HG02588 (cell line): ENCODE results near the gene ADAP1.
A peak's percentile ranks its signal among the peaks of the same experiment; 100 is the strongest.
"Not testable (repeated sequence)": the region's sequence is repeated elsewhere in the genome, so short reads cannot be mapped to it uniquely, and the experiment has no call there.

Experiments used
- ATAC-seq: cut with Tn5 transposase; IDR thresholded peaks from one replicate; pipeline ENCODE4 v1.9.1; 2021; ENCODE audit warnings: mild to moderate bottlenecking, moderate library complexity; ENCODE audit not compliant: unreplicated experiment

ADAP1 gene, protein sequence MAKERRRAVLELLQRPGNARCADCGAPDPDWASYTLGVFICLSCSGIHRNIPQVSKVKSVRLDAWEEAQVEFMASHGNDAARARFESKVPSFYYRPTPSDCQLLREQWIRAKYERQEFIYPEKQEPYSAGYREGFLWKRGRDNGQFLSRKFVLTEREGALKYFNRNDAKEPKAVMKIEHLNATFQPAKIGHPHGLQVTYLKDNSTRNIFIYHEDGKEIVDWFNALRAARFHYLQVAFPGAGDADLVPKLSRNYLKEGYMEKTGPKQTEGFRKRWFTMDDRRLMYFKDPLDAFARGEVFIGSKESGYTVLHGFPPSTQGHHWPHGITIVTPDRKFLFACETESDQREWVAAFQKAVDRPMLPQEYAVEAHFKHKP

DNA sequence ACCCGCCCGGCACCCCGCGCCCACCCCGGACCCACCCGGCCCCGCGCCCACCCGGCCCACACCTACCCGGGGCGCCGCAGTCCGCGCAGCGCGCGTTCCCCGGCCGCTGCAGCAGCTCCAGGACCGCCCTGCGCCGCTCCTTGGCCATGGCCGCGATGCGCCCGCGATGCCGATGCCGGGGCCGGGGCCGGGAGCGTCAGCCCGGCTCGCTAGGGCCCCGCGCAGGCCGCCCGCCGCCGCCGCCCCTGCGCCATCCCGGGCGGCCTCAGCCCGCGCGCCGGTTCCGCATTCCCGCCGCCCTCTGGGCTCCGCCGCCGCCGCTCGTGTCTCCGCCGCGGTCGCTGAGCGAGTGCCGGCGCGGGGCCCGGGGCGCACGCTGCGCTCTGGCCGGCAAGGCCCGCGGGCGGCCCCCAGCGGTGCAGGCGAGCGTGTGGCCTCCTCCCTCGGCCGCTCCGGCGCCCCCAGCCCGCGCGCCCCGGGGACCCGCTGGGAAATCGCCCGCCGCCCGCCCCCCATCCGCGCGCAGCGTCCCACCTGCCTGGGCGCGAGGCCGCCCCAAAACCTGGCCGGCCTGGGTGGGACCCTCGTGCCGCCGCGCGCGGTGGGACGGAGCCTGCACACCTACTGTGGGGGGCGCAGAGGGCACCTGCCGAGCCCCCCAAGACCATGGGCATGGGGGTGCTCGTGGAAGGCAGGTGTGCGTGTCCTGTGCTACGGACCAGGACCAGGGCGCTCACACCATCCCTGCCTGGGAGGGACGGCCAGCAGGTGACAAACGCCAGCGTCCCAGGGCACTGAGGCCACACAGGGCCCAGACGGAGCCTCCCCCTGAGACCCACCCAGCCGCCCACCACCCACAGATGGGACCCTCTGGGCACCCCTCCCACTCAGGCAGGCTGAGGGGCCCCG lies at the start of gene ADAP1:
ADAP1 (minus strand) TSS at position 351 of the 909 bp plus-strand sequence; CDS start at position 148, 203 bp downstream.
- ATAC-seq = peak; percentile 48

DNA sequence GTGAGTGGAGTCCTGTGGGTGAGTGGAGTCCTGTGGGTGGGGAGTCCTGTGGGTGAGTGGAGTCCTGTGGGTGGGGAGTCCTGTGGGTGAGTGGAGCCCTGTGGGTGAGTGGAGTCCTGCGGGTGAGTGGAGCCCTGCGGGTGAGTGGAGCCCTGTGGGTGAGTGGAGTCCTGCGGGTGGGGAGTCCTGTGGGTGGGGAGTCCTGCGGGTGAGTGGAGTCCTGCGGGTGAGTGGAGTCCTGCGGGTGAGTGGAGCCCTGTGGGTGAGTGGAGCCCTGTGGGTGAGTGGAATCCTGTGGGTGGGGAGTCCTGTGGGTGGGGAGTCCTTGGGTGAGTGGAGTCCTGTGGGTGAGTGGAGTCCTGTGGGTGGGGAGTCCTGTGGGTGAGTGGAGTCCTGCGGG lies 48.0 kb upstream of the ADAP1 start:
- ATAC-seq = not testable (repeated sequence)

DNA sequence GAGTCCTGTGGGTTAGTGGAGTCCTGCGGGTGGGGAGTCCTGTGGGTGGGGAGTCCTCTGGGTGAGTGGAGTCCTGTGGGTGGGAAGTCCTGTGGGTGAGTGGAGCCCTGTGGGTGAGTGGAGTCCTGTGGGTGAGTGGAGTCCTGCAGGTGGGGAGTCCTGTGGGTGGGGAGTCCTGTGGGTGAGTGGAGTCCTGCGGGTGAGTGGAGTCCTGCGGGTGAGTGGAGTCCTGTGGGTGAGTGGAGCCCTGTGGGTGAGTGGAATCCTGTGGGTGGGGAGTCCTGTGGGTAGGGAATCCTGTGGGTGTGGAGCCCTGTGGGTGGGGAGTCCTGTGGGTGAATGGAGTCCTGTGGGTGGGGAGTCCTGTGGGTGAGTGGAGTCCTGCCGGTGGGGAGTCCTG lies 47.5 kb upstream of the ADAP1 start:
- not testable (repeated sequence) for ATAC-seq

DNA sequence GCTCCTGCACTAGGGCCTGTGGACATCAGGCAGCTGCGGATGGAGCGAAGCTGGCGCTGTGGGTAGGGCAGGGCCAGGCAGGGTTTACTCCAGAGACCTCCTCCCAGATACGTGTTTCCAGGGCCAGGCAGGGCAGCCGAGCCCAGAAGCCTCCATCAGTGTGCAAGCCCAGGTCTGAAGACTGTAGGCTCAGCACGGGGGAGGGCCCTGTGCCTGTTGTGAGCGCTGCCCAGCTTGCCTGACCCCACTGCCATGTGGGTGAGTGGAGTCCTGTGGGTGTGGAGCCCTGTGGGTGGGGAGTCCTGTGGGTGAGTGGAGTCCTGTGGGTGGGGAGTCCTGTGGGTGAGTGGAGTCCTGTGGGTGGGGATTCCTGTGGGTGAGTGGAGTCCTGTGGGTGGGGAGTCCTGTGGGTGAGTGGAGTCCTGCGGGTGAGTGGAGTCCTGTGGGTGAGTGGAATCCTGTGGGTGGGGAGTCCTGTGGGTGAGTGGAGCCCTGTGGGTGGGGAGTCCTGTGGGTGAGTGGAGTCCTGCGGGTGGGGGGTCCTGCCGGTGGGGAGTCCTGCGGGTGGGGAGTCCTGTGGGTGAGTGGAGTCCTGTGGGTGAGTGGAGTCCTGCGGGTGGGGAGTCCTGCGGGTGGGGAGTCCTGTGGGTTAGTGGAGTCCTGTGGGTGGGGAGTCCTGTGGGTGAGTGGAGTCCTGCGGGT lies 46.7 kb upstream of the ADAP1 start:
- ATAC-seq = not testable (repeated sequence)

DNA sequence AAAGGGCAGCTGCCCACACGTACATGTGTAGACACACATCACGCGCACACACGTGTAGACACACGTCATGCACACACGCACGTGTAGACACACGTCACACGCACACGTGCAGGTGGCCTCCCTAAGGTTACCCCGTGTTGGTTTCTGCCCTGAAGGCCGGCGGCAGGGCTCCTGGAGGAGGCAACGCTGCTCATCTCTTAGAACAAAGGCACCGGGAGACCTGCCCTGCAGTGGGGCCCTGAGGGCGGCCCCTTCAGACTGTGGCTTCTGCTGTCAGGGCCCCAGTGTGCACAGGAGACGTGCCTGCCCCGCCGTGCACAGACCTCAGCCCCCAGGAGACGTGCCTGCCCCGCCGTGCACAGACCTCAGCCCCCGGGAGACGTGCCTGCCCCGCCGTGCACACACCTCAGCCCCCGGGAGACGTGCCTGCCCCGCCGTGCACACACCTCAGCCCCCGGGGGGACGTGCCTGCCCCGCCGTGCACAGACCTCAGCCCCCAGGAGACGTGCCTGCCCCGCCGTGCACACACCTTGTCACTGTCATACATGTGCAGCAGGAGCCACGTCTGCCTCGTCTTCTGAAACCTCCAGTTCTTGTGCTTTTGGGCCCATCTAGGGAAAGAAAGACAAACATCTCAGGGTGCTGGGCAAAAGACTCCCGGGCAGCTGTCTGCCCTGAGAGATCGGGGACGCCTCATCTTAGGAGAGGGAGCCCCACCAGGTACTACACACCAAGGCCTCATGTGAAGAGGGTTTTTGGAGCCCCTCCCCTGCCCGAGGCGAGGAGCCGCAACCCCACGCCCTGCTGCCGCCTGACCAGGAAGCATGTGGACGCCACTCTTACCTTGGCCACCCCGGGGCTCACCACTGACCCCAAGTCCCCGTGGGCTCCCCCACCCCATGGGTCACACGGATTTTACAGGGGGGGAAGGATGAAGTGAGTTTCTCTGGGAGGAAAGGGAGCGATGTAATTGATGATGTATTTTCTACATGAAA lies 45.8 kb upstream of the ADAP1 start:
- ATAC-seq = no peak

DNA sequence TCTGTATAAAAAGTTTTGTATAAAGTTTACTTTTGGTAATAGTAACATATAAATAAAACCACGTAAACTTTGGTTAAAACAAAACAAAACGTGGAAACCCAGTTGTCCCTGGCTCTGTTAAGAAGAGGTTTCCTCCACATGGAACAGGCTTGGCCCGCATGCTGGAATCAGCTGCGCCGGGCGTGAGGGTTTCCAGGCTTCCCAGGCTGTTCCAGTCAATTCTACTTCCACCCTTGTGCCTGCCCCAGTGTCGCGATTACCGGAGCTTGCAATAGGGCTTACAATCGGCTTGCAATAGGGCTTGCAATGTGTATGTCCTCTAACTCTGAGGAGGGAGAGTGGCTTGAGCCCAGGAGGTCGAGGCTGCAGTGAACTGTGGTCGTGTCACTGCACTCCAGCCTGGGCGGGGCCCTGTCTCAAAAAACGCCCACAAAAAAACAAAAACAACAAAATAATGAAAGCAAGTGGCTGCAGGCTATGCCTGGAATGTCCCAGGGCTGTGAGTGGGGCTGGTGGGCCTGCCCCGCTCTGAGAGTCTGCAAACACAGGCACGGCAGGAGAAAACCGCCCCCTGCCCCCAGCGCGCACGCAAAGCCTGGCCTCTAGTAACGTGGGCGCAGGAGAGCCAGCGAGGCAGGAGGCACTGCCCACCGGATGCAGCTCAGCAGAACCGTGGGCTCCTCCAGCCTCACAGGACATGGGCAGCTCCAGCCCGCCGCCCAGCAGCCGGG lies 44.8 kb upstream of the ADAP1 start:
- no peak for ATAC-seq

DNA sequence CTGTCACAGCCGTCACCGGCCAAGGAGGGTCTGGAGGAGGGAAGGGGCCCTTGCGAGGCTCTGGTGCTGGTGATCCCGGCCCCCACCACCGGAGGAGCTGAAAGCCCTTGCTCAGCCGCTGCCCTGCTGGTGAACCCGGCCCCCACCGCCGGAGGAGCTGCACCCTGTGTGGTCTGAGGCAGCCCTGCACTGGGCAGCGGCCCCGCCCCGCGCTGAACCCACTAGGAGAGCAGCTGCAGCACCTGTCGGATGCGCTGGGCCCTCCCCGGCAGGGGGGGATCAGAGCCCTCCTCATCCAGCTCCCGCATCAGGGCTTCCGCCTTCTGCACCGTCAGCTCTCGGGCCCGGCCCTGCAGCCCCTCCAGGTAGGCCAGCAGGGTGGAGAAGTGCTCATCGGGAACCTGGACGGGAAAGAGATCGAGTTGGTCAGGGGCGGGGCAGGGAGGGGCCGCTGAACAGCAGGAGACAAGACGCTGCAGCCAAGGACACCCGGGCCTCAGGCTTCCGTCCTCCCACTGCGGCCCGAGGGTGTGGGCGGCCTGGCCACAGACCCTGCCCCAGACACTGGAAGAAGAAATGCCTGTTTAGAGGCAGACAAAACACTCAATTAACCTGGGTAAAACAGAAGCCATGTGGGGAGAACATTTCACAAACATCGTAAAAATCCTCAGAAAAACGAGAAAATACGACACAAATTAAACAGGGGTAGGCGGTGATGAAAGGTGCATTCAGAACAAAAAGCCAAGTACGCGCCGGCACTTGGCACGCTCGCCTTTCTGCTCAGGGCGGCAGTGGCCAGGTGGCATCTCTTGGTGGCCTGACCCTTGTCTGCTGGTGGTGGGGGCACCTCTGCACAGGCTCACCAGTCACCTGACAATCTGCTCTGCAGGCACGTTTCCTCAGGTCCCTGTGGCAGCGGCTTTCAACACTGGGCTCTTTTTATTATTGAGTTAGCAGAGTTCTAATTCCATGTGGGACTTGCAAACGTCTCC lies 43.2 kb upstream of the ADAP1 start:
- no peak for ATAC-seq

DNA sequence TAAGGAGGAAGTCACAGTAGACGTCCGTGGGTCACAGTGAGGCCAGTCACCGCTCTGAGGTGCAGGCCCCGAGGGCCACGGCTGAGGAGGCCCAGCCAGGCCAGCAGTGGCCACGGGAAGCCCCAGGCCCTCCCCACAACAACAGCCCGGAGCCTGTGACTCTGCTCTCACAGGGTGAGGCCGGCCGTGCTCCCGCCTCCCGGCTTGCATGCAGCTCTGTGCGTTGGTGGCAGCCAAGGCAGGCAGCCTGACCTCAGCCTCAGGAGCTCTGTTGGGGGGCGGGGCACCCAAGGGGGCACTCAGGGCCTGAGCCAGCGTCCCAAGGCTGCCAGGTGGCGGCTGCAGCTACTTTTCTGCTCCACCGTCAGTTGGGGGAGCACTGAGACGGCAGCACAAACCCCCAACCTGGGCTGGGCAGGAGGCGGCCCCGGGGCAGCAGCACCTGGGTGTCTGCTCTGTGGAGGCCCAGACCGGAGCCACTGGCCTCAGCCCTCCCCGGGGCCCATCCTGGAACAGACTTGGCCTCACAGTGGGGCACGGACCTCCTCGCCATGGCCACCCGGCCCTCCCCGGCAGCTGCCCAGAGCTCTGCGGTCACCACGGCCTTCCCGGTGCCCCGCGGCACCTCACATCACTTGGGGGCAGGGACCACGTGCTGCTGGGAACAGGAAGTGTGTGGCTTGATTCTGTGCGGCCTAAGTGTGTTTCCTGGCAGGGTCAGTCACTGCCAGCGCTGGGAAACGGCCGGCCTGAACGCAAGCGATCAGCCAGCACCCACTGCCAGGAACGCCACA lies 41.8 kb upstream of the ADAP1 start:
- ATAC-seq = no peak

DNA sequence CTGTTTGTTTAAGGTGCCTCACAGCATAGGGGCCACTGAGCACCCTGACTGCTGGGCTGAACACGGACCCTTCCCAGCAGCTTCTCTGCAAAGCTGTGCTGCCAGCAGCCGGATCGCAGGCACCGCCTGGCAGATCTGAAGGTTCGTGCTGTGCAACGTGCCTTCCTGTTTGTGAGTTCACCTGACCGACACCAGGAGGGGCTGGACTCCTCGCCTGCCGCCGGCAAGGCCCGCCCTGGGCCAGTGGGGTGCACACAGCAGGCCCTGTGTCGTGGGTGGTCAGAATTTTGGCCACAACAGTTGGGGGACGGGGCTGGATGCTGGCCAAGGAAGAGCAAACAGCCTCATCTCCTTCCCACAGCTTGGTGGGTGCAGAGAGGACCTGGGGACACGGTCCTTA lies 41.1 kb upstream of the ADAP1 start:
- no peak for ATAC-seq

DNA sequence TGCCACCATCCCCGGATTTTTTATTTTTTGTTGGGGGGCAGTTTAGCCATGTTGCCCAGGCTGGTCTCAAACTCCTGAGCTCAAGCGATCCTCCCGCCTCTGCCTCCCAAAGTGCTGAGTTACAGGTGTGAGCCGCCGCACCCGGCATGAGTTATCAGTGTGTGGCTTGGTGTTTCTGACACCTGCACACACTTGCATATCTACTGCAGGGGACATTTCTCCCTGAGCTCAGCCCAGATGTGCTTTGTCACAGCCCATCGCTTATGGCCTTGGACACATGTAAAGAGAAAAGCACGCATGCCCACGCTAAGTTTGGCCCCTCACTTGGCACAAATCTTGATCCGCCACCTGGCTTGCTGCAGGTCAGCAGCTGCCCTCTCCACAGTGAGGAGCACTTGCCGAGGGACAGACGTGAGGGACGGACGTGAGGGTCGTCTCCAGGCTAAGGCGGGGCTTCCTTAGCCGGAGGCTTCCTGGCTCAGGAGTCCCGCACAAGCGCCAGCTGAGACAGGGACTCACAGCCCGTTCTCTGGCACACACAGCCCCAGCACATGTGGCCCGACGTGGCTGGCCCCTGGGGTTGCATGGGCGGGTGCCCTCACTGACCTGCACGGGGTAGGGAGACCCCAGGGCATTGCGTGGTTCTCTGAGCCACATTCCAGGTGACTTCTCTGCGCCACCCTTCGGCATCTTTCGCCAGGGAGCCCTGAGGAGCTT lies 40.3 kb upstream of the ADAP1 start:
- no peak for ATAC-seq

DNA sequence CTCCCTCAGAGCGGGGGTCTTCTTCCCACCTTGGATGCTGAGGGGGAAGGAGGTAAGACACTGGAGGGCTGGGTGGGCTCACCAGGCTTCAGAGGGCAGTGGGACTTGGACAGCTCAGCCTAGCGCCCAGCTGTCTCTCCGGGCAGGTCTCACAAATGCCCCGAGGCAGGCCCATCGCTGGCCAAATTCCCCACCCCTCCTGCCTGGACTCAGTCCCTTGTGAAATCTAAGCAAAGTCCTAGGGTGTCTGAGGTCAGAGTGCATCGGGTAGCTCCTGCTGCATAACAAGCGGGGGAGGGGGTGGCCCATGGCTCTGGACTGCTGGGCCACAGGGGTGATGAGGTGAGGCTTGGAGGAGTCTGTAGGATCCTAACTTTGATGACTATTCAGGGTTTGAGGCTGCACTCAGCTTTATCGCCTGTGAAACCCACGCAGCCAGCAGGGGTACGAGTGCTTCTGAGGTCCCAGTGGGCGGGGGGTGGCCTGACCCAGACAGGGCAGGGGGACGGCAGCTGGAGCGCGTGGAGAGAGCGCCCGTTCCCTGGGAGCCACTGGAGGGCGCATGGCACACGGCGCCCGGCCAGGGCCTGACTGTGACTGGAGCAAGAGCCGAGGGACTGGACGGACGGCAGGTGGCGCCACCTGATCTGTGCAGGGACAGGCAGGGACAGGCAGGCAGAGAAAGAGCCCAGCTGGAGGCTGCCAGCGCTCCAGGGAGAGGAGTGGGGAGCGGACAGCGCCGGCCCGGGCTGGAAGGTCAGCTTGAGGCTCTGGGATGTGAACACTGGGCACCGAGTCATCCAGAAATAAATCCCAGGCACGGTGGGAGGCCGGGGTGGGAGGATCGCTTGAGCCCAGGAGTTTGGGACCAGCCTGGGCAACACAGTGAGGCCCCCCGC lies 38.5 kb upstream of the ADAP1 start:
- peak; percentile 78 for ATAC-seq

DNA sequence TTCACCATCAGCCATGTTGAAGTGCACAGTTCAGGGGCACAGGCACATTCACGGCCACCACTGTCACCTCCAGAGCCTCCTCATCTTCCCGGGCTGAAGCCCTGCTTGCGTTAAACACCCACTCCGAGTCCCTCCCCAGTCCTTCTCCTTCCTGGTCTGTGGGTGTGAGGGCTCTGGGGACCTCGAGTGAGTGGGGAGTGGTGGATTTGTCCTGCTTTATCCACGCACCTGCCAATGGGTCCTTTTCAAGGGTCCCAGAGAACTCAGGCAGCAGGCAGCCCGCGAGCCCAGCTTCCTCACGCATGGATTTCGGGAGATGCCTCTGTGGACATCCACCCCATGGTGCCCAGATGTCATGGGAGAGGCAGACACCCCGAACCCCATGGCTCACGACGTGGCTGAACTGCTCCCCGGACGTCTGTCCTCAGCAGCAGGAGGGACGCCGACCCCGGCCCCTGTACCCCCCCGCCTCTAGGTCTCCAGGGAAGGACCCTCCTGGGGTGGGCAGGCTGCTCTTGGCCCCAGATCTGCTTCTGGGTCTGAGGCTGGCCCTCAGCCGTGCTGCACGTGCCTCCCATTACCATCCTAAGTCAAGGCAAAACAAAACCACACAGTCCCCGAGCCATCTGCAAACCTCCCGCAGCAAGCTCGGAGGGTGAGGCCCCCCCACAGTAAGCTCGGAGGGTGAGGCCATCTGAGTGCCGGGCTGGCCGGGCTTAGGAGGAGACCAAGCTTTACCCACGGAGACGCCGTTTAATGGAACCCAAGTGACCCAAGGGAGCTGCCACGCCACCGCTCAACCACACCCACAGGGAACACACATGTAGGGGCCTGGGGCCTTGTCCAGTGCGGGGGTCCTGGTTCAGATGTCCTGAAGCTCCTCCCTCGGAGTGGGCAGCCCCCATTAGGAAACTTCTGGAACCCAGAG lies 37.5 kb upstream of the ADAP1 start:
- no peak for ATAC-seq

DNA sequence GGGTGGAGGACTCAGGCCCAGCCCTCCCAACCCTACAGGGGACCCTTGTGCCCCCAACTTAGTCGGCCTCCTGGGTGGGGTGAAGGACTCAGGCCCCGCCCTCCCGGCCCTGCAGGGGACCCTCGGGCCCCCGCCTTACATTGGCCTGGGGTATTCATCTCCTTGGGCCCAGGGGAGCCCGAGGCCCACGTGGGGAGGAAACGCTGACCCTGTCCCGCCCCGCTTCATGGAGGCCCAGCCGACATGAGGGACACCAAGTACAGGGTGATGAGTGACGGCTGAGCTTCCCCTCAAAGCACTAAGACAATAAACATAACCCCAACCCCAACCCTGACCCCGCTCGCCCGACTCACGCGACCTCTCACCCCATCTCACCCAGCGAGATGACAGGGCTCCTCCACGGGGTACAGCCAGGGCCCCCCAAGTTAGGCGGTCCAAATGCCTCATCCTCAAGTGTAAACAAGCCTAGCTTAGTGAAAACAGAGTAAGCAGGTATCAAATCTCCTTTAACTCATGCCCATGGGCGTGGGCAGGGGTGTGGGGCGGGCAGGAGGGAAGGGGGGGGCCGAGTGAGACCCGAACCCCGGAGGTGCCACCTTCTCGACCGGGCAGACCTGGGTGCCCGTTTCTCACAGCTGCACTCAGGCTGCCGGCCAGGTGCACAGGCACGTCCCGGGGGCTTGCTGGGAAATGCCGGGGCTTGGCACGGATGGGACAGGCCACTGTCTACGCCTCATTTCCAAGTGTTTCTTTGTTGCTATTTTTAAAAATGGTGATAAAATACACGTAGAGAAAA lies 36.7 kb upstream of the ADAP1 start:
- no peak for ATAC-seq

DNA sequence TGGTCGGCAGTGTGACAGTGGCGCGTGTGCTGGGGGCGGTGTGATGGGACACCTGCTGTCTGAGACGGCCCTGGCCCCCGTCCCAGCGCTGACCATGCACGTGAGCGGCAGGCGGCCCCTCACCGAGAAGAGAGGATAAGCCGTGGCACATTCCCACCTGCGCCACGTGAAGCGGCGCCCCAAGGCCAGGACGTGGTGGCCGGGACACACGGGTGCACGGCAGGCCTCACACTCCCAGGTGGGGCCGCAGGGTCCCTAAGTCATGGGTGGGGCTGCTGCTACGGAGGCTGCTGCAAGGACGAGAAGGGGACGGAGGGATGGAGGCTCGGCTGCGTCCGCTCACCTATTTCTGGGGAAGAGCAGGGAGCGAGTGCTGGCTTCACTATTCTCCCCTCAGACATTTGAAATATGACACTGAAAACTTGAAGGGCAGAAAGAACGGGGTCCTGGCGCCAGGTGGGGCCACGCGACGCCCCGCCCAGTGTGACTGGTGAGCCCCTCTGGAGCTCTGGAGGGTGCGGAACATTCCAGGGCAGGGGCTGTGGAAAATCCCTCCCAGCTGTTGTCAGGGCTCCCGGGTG lies 36.0 kb upstream of the ADAP1 start:
- no peak for ATAC-seq
